Gastrocnemius medialis (tissue), 4 donors: Measurements from ENCODE around the gene JAG2. TPM values are rescaled to one million over a fixed set of nuclear protein-coding genes. Genes with fewer than 3 reads are reported as not detected.

Experiments
- ATAC-seq, 2 donors: fragments of 150-250 bp; one replicate each; pipeline ENCODE4 v1.9.1; 2016
- DNase-seq, 2 donors: peaks; one replicate each; pipeline ENCODE4 v3.0.0-alpha.2; 2019
- H3K27ac ChIP-seq, 4 donors: fragments of 200-600 bp; sonication (generic); 1 replicate in 1 of 4; 2 replicates in 3 of 4; pipeline ENCODE4 v1.5.1; 2016 to 2018; ENCODE audit warnings: mild to moderate bottlenecking in 2 of 4, moderate library complexity in 1 of 4
- H3K27me3 ChIP-seq, 3 donors: fragments of 200-600 bp; sonication (generic) in 2 of 3; 1 replicate in 1 of 3; 2 replicates in 2 of 3; pipeline versions ENCODE4 v1.5.1 to v1.6.0; 2016 to 2019; ENCODE audit warnings: mild to moderate bottlenecking in 1 of 3, moderate library complexity in 1 of 3
- H3K36me3 ChIP-seq, 2 donors: fragments of 200-600 bp; sonication (generic) in 1 of 2; one replicate each; pipeline ENCODE4 v1.5.1; 2017 to 2018
- H3K4me1 ChIP-seq, 2 donors: fragments of 200-600 bp; sonication (generic) in 1 of 2; one replicate each; pipeline ENCODE4 v1.5.1; 2016 to 2017; ENCODE audit warnings: mild to moderate bottlenecking in 2 of 2
- H3K4me3 ChIP-seq, 4 donors: fragments of 200-600 bp; sonication (generic) in 3 of 4; 1 replicate in 1 of 4; 2 replicates in 3 of 4; pipeline ENCODE4 v1.5.1; 2016 to 2019; ENCODE audit warnings: mild to moderate bottlenecking in 2 of 4
- H3K9me3 ChIP-seq, 3 donors: fragments of 200-600 bp; sonication (generic) in 2 of 3; 1 replicate in 1 of 3; 2 replicates in 2 of 3; pipeline ENCODE4 v1.5.1; 2016 to 2019
- POLR2A ChIP-seq, 2 donors: fragments of 450-650 bp; IDR thresholded peaks; one replicate each; pipeline ENCODE4 v1.6.1; 2017; ENCODE audit warnings: antibody characterized with exemption in 2 of 2, mild to moderate bottlenecking in 2 of 2, moderate library complexity in 2 of 2
- in situ Hi-C, 4 donors: fragments of 200-750 bp; cut with MboI; loops; one replicate each; pipeline versions ENCODE4 v1.15.0 to v1.8.0; 2017; ENCODE audit warnings: low sequenced_read_pairs in 4 of 4
- intact Hi-C: fragments of 100-400 bp; cut with DNase I; formaldehyde crosslinking; loops from one replicate; pipeline ENCODE4 v1.15.1; 2023; ENCODE audit warnings: low total_unique reads
- total RNA-seq, 4 donors: library from RNA; depleted of rRNA; stranded (reverse); fragments of >200 nt; gene quantifications; one replicate each; pipeline versions ENCODE4 v1.1.0 to v1.2.3, GENCODE V29; 2016
- TF ChIP-seq, protein P1 (sequence below), 5 experiments: fragments of 450-650 bp in 3 of 5; fragments of 200-600 bp in 2 of 5; sonication (generic) in 2 of 5; IDR thresholded peaks in 4 of 5; conservative IDR thresholded peaks in 1 of 5; 1 replicate in 4 of 5; 2 replicates in 1 of 5; pipeline ENCODE4 v1.5.1; 2016 to 2019; ENCODE audit warnings: antibody characterized with exemption in 5 of 5, mild to moderate bottlenecking in 3 of 5, moderate library complexity in 3 of 5

The JAG2 gene
- total RNA-seq, 4 donors from 2014 or later: 8.0 to 17.9 (median 15.7) TPM

DNA sequence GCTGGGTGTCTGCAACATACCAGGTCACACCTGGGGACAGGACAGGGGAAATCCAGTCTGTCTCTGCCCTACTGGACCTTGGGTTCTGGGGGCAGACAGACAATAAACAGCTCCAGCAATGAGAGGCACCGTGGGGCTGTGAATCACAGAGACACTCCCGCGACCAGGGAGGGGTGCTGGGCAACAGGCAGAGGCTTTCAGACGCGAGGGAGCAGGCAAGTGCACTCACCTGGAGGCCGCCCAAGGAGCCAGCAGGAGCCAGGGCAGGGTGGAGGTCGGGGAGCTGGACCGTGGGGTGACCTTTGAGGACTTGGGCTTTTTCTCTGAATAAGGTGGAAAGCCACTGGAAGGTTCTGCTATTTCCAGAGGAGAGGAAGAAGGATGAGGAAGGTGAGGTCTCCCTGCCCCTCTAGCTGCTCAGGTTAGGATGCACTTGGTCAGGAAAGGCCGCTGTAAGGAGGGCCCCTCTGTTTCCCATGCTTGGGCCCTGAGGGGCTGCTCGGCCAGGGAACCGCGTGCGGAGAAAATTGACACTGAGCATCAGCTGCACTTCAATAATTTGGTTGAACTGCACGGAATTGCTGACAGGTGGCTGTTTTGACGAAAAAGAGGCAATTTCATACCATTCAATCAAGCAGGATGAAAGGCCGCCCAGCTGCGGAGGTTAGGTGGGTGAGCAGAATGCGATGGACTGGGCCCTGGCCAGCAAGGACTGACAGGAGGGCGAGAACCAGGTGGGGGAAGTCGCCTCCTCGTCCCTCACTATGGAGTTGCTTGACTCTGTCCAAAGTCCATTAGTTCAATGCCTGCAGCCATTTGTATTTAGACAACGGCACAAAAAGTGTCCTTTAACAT lies 42.2 kb downstream of the JAG2 start:
- Histone ChIP-seq H3K9me3 (peaks cover 0 to 9% (median 6%) of the 10 kb centered on the region in 3 donors), H3K27ac (no peak overlapping the region), H3K36me3 (no peaks in the 10 kb centered on the region), H3K4me1 (no peaks in the 10 kb centered on the region), H3K27me3 (peaks cover 4 to 6% (median 4%) of the 10 kb centered on the region in 3 donors), H3K4me3 (no peak overlapping the region)
- intact Hi-C loops (no loop called here), in situ Hi-C loops (no loop called here)
- DNase-seq (no peak), ATAC-seq (no peak)
- TF ChIP-seq, protein P1, sequence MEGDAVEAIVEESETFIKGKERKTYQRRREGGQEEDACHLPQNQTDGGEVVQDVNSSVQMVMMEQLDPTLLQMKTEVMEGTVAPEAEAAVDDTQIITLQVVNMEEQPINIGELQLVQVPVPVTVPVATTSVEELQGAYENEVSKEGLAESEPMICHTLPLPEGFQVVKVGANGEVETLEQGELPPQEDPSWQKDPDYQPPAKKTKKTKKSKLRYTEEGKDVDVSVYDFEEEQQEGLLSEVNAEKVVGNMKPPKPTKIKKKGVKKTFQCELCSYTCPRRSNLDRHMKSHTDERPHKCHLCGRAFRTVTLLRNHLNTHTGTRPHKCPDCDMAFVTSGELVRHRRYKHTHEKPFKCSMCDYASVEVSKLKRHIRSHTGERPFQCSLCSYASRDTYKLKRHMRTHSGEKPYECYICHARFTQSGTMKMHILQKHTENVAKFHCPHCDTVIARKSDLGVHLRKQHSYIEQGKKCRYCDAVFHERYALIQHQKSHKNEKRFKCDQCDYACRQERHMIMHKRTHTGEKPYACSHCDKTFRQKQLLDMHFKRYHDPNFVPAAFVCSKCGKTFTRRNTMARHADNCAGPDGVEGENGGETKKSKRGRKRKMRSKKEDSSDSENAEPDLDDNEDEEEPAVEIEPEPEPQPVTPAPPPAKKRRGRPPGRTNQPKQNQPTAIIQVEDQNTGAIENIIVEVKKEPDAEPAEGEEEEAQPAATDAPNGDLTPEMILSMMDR (IDR thresholded peaks at IDR 0.05 in 4 of 5, conservative IDR thresholded peaks at IDR 0.05 in 1 of 5): no peak
- no peak for TF ChIP-seq POLR2A (IDR thresholded peaks at IDR 0.05)

DNA sequence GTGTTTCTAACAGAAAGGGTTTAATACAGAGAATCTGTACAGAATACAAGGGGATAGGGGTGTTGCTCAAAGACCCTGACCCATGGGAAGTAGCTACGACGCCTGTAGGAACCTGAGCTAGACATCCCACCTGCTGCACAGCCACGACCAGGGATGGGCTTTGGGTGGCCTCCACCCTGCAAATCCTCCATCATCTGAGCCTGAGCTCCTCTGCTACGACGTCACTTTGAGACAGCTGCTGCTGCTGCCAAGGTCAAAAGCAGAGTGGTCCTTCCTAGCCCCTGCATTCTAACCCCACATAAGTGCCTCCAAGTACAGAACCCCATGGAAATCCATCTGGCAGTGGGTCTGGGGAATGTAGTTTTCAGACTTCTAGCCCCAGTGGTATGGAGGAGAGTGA lies 43.8 kb downstream of the JAG2 start:
- DNase-seq: no peak
- H3K27me3 ChIP-seq: peaks cover 4 to 10% (median 4%) of the 10 kb centered on the region in 3 donors
- no peak overlapping the region for H3K27ac ChIP-seq
- no peak overlapping the region for H3K4me3 ChIP-seq
- peaks cover 0 to 9% (median 6%) of the 10 kb centered on the region in 3 donors for H3K9me3 ChIP-seq
- H3K36me3 ChIP-seq: no peaks in the 10 kb centered on the region
- in situ Hi-C loops (no loop called here), intact Hi-C loops (no loop called here)
- no peaks in the 10 kb centered on the region for H3K4me1 ChIP-seq
- TF ChIP-seq POLR2A (IDR thresholded peaks at IDR 0.05): no peak
- TF ChIP-seq, protein P1 (IDR thresholded peaks at IDR 0.05 in 4 of 5, conservative IDR thresholded peaks at IDR 0.05 in 1 of 5): no peak
- ATAC-seq: no peak

DNA sequence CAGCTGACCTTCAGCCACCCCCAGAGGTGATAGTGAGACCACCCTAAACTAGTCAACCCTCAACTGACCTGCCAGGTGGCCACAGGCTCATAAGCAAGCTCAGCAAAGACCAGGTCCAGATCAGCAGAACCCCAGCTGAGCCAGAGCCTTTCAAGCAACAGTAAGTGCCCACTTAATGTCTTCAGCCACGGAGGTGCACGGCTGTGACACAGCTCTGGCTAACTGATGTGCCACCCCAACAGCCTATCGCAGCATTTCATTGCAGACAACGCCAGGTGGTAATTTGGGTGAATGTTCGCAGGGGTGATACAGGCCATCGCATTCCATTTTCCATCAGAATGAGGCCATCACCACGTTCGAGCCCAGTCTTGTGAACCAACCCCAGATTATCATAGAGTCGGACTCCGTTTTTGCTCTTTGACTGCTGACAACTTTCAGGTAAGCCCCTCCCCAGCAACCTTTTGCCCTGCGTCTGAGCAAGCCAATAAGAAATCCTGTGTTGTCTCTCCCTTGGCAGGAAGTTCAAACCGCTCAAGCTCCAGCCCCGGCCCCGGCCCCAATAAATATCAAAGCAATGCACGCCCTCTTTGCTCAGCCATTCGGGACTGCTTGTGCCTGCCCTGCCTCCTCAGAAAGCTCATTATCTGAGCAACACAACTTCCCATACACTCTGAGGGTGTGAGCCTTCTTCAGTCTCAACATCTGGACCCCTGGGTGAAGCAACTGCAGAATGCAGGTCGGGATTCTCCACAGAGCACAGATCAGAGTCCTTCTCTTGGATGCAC lies 44.4 kb downstream of the JAG2 start:
- in situ Hi-C loops (no loop called here), intact Hi-C loops (no loop called here)
- Histone ChIP-seq H3K27ac (no peak overlapping the region), H3K4me3 (no peak overlapping the region), H3K36me3 (no peaks in the 10 kb centered on the region), H3K9me3 (peaks cover 0 to 9% (median 6%) of the 10 kb centered on the region in 3 donors), H3K4me1 (no peaks in the 10 kb centered on the region), H3K27me3 (peaks cover 4 to 10% (median 4%) of the 10 kb centered on the region in 3 donors)
- no peak for DNase-seq
- TF ChIP-seq POLR2A (IDR thresholded peaks at IDR 0.05): no peak
- TF ChIP-seq, protein P1 (IDR thresholded peaks at IDR 0.05 in 4 of 5, conservative IDR thresholded peaks at IDR 0.05 in 1 of 5): no peak
- no peak for ATAC-seq

DNA sequence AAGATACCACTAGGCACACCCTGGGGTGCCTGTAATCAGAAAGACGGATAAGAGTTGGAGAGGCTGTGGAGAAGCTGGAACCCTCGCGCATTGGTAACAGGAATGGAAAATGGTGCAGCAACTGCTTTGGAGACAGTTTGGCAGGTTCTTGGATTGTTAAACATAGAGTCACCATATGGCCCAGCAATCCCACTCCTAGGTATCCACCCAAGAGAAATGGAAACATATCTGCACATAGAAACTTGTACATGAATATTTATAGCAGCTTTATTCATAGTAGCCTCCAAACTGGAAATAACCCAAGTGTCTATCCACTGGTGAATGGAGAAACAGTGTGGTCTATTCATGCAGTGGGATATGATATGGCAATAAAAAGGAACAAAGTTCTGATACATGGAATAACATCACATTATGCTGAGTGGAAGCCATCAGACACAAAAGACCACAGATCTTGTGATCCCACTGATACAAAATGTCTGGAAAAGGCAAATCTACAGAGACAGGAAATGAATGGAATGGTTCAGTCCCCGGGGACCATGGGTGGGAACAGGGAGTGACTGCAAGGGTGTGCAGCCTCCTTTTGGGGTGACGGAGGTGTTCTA lies 45.4 kb downstream of the JAG2 start:
- no peak for DNase-seq
- no peak for TF ChIP-seq POLR2A (IDR thresholded peaks at IDR 0.05)
- TF ChIP-seq, protein P1 (IDR thresholded peaks at IDR 0.05 in 4 of 5, conservative IDR thresholded peaks at IDR 0.05 in 1 of 5): no peak
- ATAC-seq: no peak
- Histone ChIP-seq H3K36me3 (no peaks in the 10 kb centered on the region), H3K4me3 (no peak overlapping the region), H3K27ac (no peak overlapping the region), H3K9me3 (peaks cover 0 to 9% (median 6%) of the 10 kb centered on the region in 3 donors), H3K27me3 (peaks cover 4 to 18% (median 4%) of the 10 kb centered on the region in 3 donors), H3K4me1 (no peaks in the 10 kb centered on the region)
- in situ Hi-C loops: no loop called here
- intact Hi-C loops: no loop called here
